ENCODE results near the gene RGS21.

- TF ChIP-seq CTCF (IDR thresholded peaks at IDR 0.05) (no peak), POLR2A (IDR thresholded peaks at IDR 0.05) (no peak)
These were observed 46.4 kb upstream of the RGS21 start for GRCh38 chr1:192270398-192270797.

Measured in thyroid gland (tissue), 4 donors.